CD8-positive, alpha-beta memory T cell (primary cell): ENCODE results near the gene FAM13A. TPM values are rescaled to one million over a fixed set of nuclear protein-coding genes. Genes with fewer than 3 reads are reported as not detected.
A peak's percentile ranks its signal among the peaks of the same experiment; 100 is the strongest.

Experiments
- CTCF ChIA-PET: fragments of 350-600 bp; sonication (Branson Sonifier 250); formaldehyde crosslinking; loops from one replicate; lab custom pipeline; 2021; ENCODE audit warnings: antibody characterized with exemption; lab: Charles Lee
- POLR2A ChIA-PET: fragments of 350-600 bp; sonication (Branson Sonifier 250); formaldehyde crosslinking; loops from one replicate; lab custom pipeline; 2021; ENCODE audit warnings: antibody characterized with exemption; lab: Charles Lee
- DNase-seq, 5 donors: peaks; one replicate each; pipeline versions ENCODE4 v3.0.0 to v3.0.0-alpha.2; 2020 to 2022; ENCODE audit warnings: mixed read lengths in 1 of 5
- H3K27ac ChIP-seq: one replicate; pipeline ENCODE4 v1.7.0; 2013; ENCODE audit warnings: low read depth, mild to moderate bottlenecking, low read length, moderate library complexity
- H3K27me3 ChIP-seq: 2 replicates; pipeline ENCODE4 v1.7.0; 2013; ENCODE audit warnings: low read length, mild to moderate bottlenecking; ENCODE audit not compliant: insufficient read depth, poor library complexity, severe bottlenecking
- H3K36me3 ChIP-seq: 2 replicates; pipeline ENCODE4 v1.7.0; 2013; ENCODE audit warnings: mild to moderate bottlenecking, low read length, moderate library complexity; ENCODE audit not compliant: insufficient read depth
- H3K4me1 ChIP-seq: 2 replicates; pipeline ENCODE4 v1.7.0; 2013; ENCODE audit warnings: mild to moderate bottlenecking, low read length, moderate library complexity; ENCODE audit not compliant: insufficient read depth
- H3K4me3 ChIP-seq: 2 replicates; pipeline ENCODE4 v1.7.0; 2013; ENCODE audit warnings: mild to moderate bottlenecking, low read length
- H3K9me3 ChIP-seq: 2 replicates; pipeline ENCODE4 v1.7.0; 2013; ENCODE audit warnings: mild to moderate bottlenecking, low read length
- H3K27ac Mint-ChIP-seq, 8 donors: one replicate each; pipeline ENCODE4 v1.8.0; 2020 to 2021; ENCODE audit warnings: mixed read lengths in 8 of 8, mild to moderate bottlenecking in 6 of 8, inconsistent platforms in 3 of 8, moderate library complexity in 3 of 8
- H3K27me3 Mint-ChIP-seq, 2 donors: one replicate each; pipeline ENCODE4 v1.8.0; 2020 to 2021; ENCODE audit warnings: mixed read lengths in 2 of 2, mild to moderate bottlenecking in 1 of 2, moderate library complexity in 1 of 2
- H3K36me3 Mint-ChIP-seq, 3 donors: one replicate each; pipeline ENCODE4 v1.8.0; 2020 to 2021; ENCODE audit warnings: mixed read lengths in 3 of 3, inconsistent platforms in 1 of 3, mild to moderate bottlenecking in 1 of 3
- H3K4me1 Mint-ChIP-seq, 3 donors: one replicate each; pipeline ENCODE4 v1.8.0; 2020 to 2021; ENCODE audit warnings: mixed read lengths in 3 of 3, inconsistent platforms in 1 of 3, mild to moderate bottlenecking in 1 of 3
- H3K4me3 Mint-ChIP-seq, 7 donors: one replicate each; pipeline ENCODE4 v1.8.0; 2020 to 2021; ENCODE audit warnings: mixed read lengths in 7 of 7, mild to moderate bottlenecking in 6 of 7, moderate library complexity in 4 of 7, inconsistent platforms in 2 of 7
- H3K9me3 Mint-ChIP-seq, 5 donors: one replicate each; pipeline ENCODE4 v1.8.0; 2020 to 2022; ENCODE audit warnings: mixed read lengths in 5 of 5, mild to moderate bottlenecking in 3 of 5, moderate library complexity in 2 of 5, inconsistent platforms in 1 of 5
- polyA plus RNA-seq: library from polyadenylated mRNA; unstranded; fragments of 300-500 nt; fragmentation: Illumina TruSeq; gene quantifications from one replicate; pipeline ENCODE4 v1.2.3, GENCODE V29; 2021
- total RNA-seq, 2 experiments: library from RNA; stranded (reverse); gene quantifications; one replicate each; pipeline ENCODE4 v1.2.3, GENCODE V29; 2021

Gene FAM13A
- total and polyA plus RNA-seq, 3 experiments from 2014 or later, result 1.4 to 1.6 (median 1.4) TPM

- Histone ChIP-seq H3K27me3 (no peaks in the 10 kb centered on the region), H3K4me1 (no peaks in the 10 kb centered on the region), H3K27ac (peak overlapping the region; percentile 1), H3K36me3 (no peaks in the 10 kb centered on the region), H3K9me3 (no peaks in the 10 kb centered on the region), H3K4me3 (no peak overlapping the region)
- ChIA-PET CTCF (no interaction called here), POLR2A (no interaction called here)
- Mint-ChIP-seq H3K27ac (no peak overlapping the region), H3K27me3 (peaks cover 0 to 2% of the 10 kb centered on the region in 2 donors), H3K9me3 (peaks cover 2 to 7% (median 2%) of the 10 kb centered on the region in 5 donors), H3K4me3 (no peak overlapping the region), H3K4me1 (peaks cover 0 to 11% (median 6%) of the 10 kb centered on the region in 3 donors), H3K36me3 (peaks cover 0 to 2% (median 0%) of the 10 kb centered on the region in 3 donors)
- no peak for DNase-seq
These were observed 1.6 kb downstream of the FAM13A start for GRCh38 chr4:89055157-89056080.

- peaks cover 0 to 6% (median 0%) of the 10 kb centered on the region in 5 donors for H3K9me3 Mint-ChIP-seq
- Histone ChIP-seq H3K27ac (no peak overlapping the region), H3K4me3 (no peak overlapping the region), H3K9me3 (no peaks in the 10 kb centered on the region), H3K4me1 (no peaks in the 10 kb centered on the region), H3K27me3 (no peaks in the 10 kb centered on the region), H3K36me3 (no peaks in the 10 kb centered on the region)
- POLR2A ChIA-PET, result no interaction called here
- CTCF ChIA-PET, result no interaction called here
- peaks cover 0 to 11% (median 6%) of the 10 kb centered on the region in 3 donors for H3K4me1 Mint-ChIP-seq
- DNase-seq, result no peak
- peaks cover 0 to 2% of the 10 kb centered on the region in 2 donors for H3K27me3 Mint-ChIP-seq
- no peaks in the 10 kb centered on the region for H3K36me3 Mint-ChIP-seq
- H3K4me3 Mint-ChIP-seq, result no peak overlapping the region
- H3K27ac Mint-ChIP-seq, result no peak overlapping the region
These were observed 2.4 kb downstream of the FAM13A start for GRCh38 chr4:89054627-89055026.

GRCh38 chr4:89049853-89050252 lies 7.1 kb downstream of the FAM13A start:
- Histone ChIP-seq H3K27me3 (no peaks in the 10 kb centered on the region), H3K36me3 (no peaks in the 10 kb centered on the region), H3K27ac (no peak overlapping the region), H3K4me3 (no peak overlapping the region), H3K9me3 (no peaks in the 10 kb centered on the region), H3K4me1 (no peaks in the 10 kb centered on the region)
- DNase-seq, result no peak
- Mint-ChIP-seq H3K4me1 (no peaks in the 10 kb centered on the region), H3K4me3 (no peak overlapping the region), H3K27me3 (peaks cover 0 to 1% of the 10 kb centered on the region in 2 donors), H3K9me3 (peaks cover 0 to 6% (median 0%) of the 10 kb centered on the region in 5 donors), H3K27ac (no peak overlapping the region), H3K36me3 (no peaks in the 10 kb centered on the region)
- POLR2A ChIA-PET, result no interaction called here
- CTCF ChIA-PET, result interaction anchor here (0.6 kb wide), 1 partner anchor 29 kb away, joined by 3 read pairs; no protein-coding TSS in a partner anchor

- ChIA-PET CTCF (no interaction called here), POLR2A (no interaction called here)
- no peaks in the 10 kb centered on the region for H3K36me3 ChIP-seq
- peaks cover 0 to 6% (median 0%) of the 10 kb centered on the region in 5 donors for H3K9me3 Mint-ChIP-seq
- no peaks in the 10 kb centered on the region for H3K36me3 Mint-ChIP-seq
- H3K4me1 Mint-ChIP-seq, result no peaks in the 10 kb centered on the region
- no peaks in the 10 kb centered on the region for H3K27me3 ChIP-seq
- no peak overlapping the region for H3K27ac ChIP-seq
- H3K4me1 ChIP-seq, result no peaks in the 10 kb centered on the region
- H3K4me3 Mint-ChIP-seq, result no peak overlapping the region
- DNase-seq, result no peak
- no peak overlapping the region for H3K4me3 ChIP-seq
- no peaks in the 10 kb centered on the region for H3K9me3 ChIP-seq
- peaks cover 1 to 4% of the 10 kb centered on the region in 2 donors for H3K27me3 Mint-ChIP-seq
- H3K27ac Mint-ChIP-seq, result no peak overlapping the region
These were observed 7.9 kb downstream of the FAM13A start for GRCh38 chr4:89048906-89049601.

- Histone ChIP-seq H3K9me3 (no peaks in the 10 kb centered on the region), H3K36me3 (no peaks in the 10 kb centered on the region), H3K27ac (no peak overlapping the region), H3K27me3 (no peaks in the 10 kb centered on the region), H3K4me1 (no peaks in the 10 kb centered on the region), H3K4me3 (no peak overlapping the region)
- peaks cover 6 to 17% of the 10 kb centered on the region in 2 donors for H3K27me3 Mint-ChIP-seq
- POLR2A ChIA-PET, result no interaction called here
- CTCF ChIA-PET, result no interaction called here
- no peaks in the 10 kb centered on the region for H3K9me3 Mint-ChIP-seq
- H3K4me3 Mint-ChIP-seq, result no peak overlapping the region
- no peaks in the 10 kb centered on the region for H3K4me1 Mint-ChIP-seq
- no peak for DNase-seq
- H3K36me3 Mint-ChIP-seq, result no peaks in the 10 kb centered on the region
- no peak overlapping the region for H3K27ac Mint-ChIP-seq
These were observed 12.7 kb downstream of the FAM13A start for GRCh38 chr4:89044147-89044900.

GRCh38 chr4:89042055-89042454 lies 14.9 kb downstream of the FAM13A start:
- H3K9me3 Mint-ChIP-seq, result peaks cover 0 to 8% (median 4%) of the 10 kb centered on the region in 5 donors
- no peaks in the 10 kb centered on the region for H3K4me1 Mint-ChIP-seq
- no peaks in the 10 kb centered on the region for H3K9me3 ChIP-seq
- H3K4me3 ChIP-seq, result no peak overlapping the region
- H3K36me3 Mint-ChIP-seq, result no peaks in the 10 kb centered on the region
- H3K27me3 ChIP-seq, result no peaks in the 10 kb centered on the region
- ChIA-PET CTCF (no interaction called here), POLR2A (no interaction called here)
- no peaks in the 10 kb centered on the region for H3K36me3 ChIP-seq
- H3K27ac ChIP-seq, result no peak overlapping the region
- H3K4me3 Mint-ChIP-seq, result no peak overlapping the region
- H3K4me1 ChIP-seq, result no peaks in the 10 kb centered on the region
- no peak for DNase-seq
- peaks cover 6 to 17% of the 10 kb centered on the region in 2 donors for H3K27me3 Mint-ChIP-seq
- peak overlapping the region in 1 of 8 donors; percentile 1 for H3K27ac Mint-ChIP-seq

- Histone ChIP-seq H3K27ac (no peak overlapping the region), H3K36me3 (no peaks in the 10 kb centered on the region), H3K9me3 (no peaks in the 10 kb centered on the region), H3K4me1 (no peaks in the 10 kb centered on the region), H3K4me3 (no peak overlapping the region), H3K27me3 (no peaks in the 10 kb centered on the region)
- ChIA-PET CTCF (interaction anchor here (1.3 kb wide), 1 partner anchor 16 kb away, joined by 4 read pairs; no protein-coding TSS in a partner anchor), POLR2A (no interaction called here)
- Mint-ChIP-seq H3K4me1 (no peaks in the 10 kb centered on the region), H3K36me3 (peaks cover 0 to 15% (median 0%) of the 10 kb centered on the region in 3 donors), H3K4me3 (no peak overlapping the region), H3K27ac (no peak overlapping the region), H3K27me3 (peaks cover 14 to 17% of the 10 kb centered on the region in 2 donors), H3K9me3 (peaks cover 13 to 26% (median 15%) of the 10 kb centered on the region in 5 donors)
- DNase-seq, result no peak
These were observed 17.2 kb downstream of the FAM13A start for GRCh38 chr4:89039730-89040338.
